Psoas muscle (tissue), 8 donors: ENCODE results near the gene PARP3. TPM values are rescaled to one million over a fixed set of nuclear protein-coding genes. Genes with fewer than 3 reads are reported as not detected.

ENCODE experiments used
- ATAC-seq, 4 donors: fragments of 200-7000 bp; cut with Tn5 transposase; one replicate each; pipeline ENCODE4 v1.9.1; 2020; ENCODE audit warnings: moderate library complexity in 3 of 4, mild to moderate bottlenecking in 2 of 4
- DNase-seq, 2 donors: peaks; one replicate each; pipeline ENCODE4 v3.0.0-alpha.2; 2020
- H3K27ac ChIP-seq: fragments of 200-600 bp; one replicate; pipeline ENCODE4 v1.8.0; 2022
- H3K27me3 ChIP-seq, 3 donors: fragments of 200-600 bp in 1 of 3; one replicate each; pipeline versions ENCODE4 v1.6.1 to v1.8.0; 2013 to 2022; ENCODE audit warnings: low read length in 2 of 3, mild to moderate bottlenecking in 2 of 3, moderate library complexity in 1 of 3; ENCODE audit not compliant: insufficient read depth in 3 of 3
- H3K36me3 ChIP-seq, 2 donors: fragments of 200-600 bp in 1 of 2; one replicate each; pipeline versions ENCODE4 v1.6.1 to v1.8.0; 2013 to 2022; ENCODE audit warnings: low read depth in 1 of 2, mild to moderate bottlenecking in 1 of 2, moderate library complexity in 1 of 2; ENCODE audit not compliant: insufficient read depth in 1 of 2
- H3K4me1 ChIP-seq: fragments of 200-600 bp; one replicate; pipeline ENCODE4 v1.8.0; 2022
- H3K4me3 ChIP-seq: fragments of 200-600 bp; one replicate; pipeline ENCODE4 v1.8.0; 2022; ENCODE audit warnings: mild to moderate bottlenecking
- H3K9me3 ChIP-seq: fragments of 200-600 bp; one replicate; pipeline ENCODE4 v1.8.0; 2022
- CTCF ChIP-seq: fragments of 200-600 bp; IDR thresholded peaks from one replicate; pipeline ENCODE4 v1.8.0; 2022; ENCODE audit warnings: antibody characterized with exemption
- whole genome bisulfite sequencing, 3 donors: extraction: QIAGEN DNeasy Blood & Tissue Kit; methylation state at CpG; one replicate each; pipeline versions ENCODE4 v1.1.6 to v1.1.7; 2013; 5-methylcytosine and 5-hydroxymethylcytosine counted together
- intact Hi-C, 2 donors: fragments of 100-400 bp; cut with DNase I; formaldehyde crosslinking; loops; one replicate each; pipeline versions ENCODE4 v1.11.0 to v1.14.2; 2022
- polyA plus RNA-seq, 3 donors: library from polyadenylated mRNA; stranded (reverse); fragments of 200-250 nt; gene quantifications; one replicate each; pipeline ENCODE4 v1.2.3, GENCODE V29; 2013
- total RNA-seq, 4 donors: library from RNA; stranded (reverse); fragmentation: NEBNext Ultra II Directional in 2 of 4; extraction: Animal tissue kit (Norgen Biotek cat#: 25700) in 2 of 4; gene quantifications; one replicate each; pipeline versions ENCODE4 v1.2.1 to v1.2.4, GENCODE V29; 2021 to 2023
- donor health status: healthy with polysubstance abuse.
- donor health status: DM: no; HTN: no; CAD: no; lungs with moderate emphysema.
- donor health status: Bipolar disorder and iron deficiency.
- donor health status: healthy.
- donor health status: DM: yes; HTN: yes; CAD: no.
- donor health status: DM: no; HTN: no; CAD: no.
- donor health status: DM: no; HTN: no; CAD: no.
- donor health status: DM: yes; HTN: yes; CAD: no.

PARP3 gene
- total and polyA plus RNA-seq, 7 donors = 5.2 to 15.8 (median 11.3) TPM

- 75 to 87% (median 82%) methylated on average over 9 of the region's 9 CpGs for WGBS, 3 donors
- peaks cover 16% of the 10 kb centered on the region for H3K4me1 ChIP-seq
These were observed 5.1 kb upstream of the PARP3 start for GRCh38 chr3:51937014-51937413.

GRCh38 chr3:51937611-51938450 is 4.3 kb upstream of the PARP3 start:
- intact Hi-C loops = no loop called here
- peaks cover 9 to 75% of the 10 kb centered on the region in 2 donors for H3K36me3 ChIP-seq

More at GRCh38 chr3:51937014-51937413, 5.1 kb upstream of the PARP3 start:
- Histone ChIP-seq H3K4me3 (no peak overlapping the region), H3K27me3 (no peaks in the 10 kb centered on the region), H3K9me3 (no peaks in the 10 kb centered on the region), H3K27ac (no peak overlapping the region), H3K36me3 (peaks cover 9 to 80% of the 10 kb centered on the region in 2 donors)
- ATAC-seq (no peak), DNase-seq (no peak)
- intact Hi-C loops = no loop called here
- no peak for TF ChIP-seq CTCF

GRCh38 chr3:51938780-51939425 is 3.3 kb upstream of the PARP3 start:
- H3K36me3 ChIP-seq = peaks cover 7 to 65% of the 10 kb centered on the region in 2 donors
- DNase-seq (no peak), ATAC-seq (no peak)
- H3K27ac ChIP-seq = no peak overlapping the region
- H3K27me3 ChIP-seq = no peaks in the 10 kb centered on the region
- H3K4me3 ChIP-seq = no peak overlapping the region
- peaks cover 26% of the 10 kb centered on the region for H3K4me1 ChIP-seq
- 84 to 90% (median 84%) methylated on average over 9 of the region's 9 CpGs for WGBS, 3 donors
- no peak for TF ChIP-seq CTCF
- H3K9me3 ChIP-seq = no peaks in the 10 kb centered on the region
- intact Hi-C loops = no loop called here

More at GRCh38 chr3:51937611-51938450, 4.3 kb upstream of the PARP3 start:
- H3K4me3 ChIP-seq = no peak overlapping the region
- no peak for DNase-seq
- TF ChIP-seq CTCF = no peak
- no peak for ATAC-seq
- H3K27me3 ChIP-seq = no peaks in the 10 kb centered on the region
- peaks cover 20% of the 10 kb centered on the region for H3K4me1 ChIP-seq
- H3K27ac ChIP-seq = no peak overlapping the region
- WGBS, 3 donors = 93 to 95% (median 93%) methylated on average over 13 of the region's 13 CpGs
- H3K9me3 ChIP-seq = no peaks in the 10 kb centered on the region

GRCh38 chr3:51940648-51941462 is 1.3 kb upstream of the PARP3 start:
- intact Hi-C loops = loop anchor here in 1 of 2 donors (5.0 kb wide), 1 partner anchor 111 kb away; no protein-coding TSS in a partner anchor
- DNase-seq = no peak
- H3K4me3 ChIP-seq = peak overlapping the region; percentile 97
- H3K9me3 ChIP-seq = no peaks in the 10 kb centered on the region
- no peaks in the 10 kb centered on the region for H3K27me3 ChIP-seq
- ATAC-seq = no peak
- H3K36me3 ChIP-seq = peaks cover 7 to 63% of the 10 kb centered on the region in 2 donors
- H3K27ac ChIP-seq = peak overlapping the region; percentile 97
- no peak for TF ChIP-seq CTCF
- H3K4me1 ChIP-seq = peaks cover 26% of the 10 kb centered on the region
- WGBS, 3 donors = 33 to 35% (median 33%) methylated on average over 13 of the region's 13 CpGs
